GM19351 (cell line): ENCODE measurements around the gene TRPV4.

Experiments
- ATAC-seq: cut with Tn5 transposase; IDR thresholded peaks from one replicate; pipeline ENCODE4 v1.9.1; 2021; ENCODE audit warnings: mild to moderate bottlenecking, moderate library complexity; ENCODE audit not compliant: unreplicated experiment

The TRPV4 gene

DNA sequence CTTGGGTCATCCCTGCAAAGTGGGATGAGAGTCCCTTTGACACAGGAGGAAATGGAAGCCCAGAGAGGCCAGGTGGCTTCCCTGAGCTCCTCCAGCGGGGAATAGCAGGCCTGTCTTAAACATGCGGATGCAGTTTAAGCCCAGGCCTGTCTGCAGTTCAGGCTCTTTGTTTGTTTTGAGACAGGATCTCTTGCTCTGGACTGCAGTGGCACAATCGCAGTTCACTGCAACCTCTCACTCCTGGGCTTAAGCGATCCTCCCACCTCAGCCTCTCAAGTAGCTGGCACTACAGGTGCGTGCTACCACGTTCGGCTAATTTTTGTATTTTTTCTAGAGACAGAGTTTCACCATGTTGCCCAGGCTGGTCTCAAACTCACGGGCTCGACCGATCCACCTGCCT is 3.5 kb downstream of the TRPV4 start:
- ATAC-seq = no peak

DNA sequence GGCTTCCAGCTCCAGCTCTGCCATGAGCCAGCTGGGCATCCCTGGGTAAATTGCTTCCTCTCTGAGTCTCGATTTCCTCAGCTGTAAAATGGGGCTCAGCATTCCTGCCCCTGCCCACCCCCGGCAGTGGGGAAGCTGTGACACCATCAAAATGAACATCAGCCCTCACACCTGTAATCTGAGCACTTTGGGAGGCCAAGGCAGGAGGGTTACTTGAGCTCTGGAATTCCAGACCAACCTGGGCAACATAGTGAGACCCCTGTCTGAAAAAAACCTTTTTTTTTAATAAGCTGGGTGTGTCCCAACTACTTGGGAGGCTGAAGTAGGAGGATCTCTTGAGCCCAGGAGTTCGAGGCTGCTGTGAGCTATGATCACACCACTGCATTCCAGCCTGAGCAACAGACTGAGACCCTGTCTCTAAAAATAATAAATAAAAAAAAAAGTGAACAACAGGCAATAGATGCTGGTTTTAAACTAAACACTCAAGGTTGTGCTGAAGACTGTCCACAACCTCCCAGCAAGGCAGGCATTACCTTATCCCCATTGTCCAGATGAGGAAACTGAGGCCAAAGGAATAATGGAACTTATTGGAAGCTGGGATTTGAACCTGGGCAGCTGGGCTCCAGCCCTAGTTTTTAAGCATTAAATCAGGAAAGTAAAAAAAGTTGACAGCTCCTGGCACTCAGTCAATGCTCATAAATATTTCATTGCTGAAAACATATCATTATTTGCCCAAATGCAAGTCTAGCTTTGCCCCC is 4.3 kb downstream of the TRPV4 start:
- no peak for ATAC-seq

DNA sequence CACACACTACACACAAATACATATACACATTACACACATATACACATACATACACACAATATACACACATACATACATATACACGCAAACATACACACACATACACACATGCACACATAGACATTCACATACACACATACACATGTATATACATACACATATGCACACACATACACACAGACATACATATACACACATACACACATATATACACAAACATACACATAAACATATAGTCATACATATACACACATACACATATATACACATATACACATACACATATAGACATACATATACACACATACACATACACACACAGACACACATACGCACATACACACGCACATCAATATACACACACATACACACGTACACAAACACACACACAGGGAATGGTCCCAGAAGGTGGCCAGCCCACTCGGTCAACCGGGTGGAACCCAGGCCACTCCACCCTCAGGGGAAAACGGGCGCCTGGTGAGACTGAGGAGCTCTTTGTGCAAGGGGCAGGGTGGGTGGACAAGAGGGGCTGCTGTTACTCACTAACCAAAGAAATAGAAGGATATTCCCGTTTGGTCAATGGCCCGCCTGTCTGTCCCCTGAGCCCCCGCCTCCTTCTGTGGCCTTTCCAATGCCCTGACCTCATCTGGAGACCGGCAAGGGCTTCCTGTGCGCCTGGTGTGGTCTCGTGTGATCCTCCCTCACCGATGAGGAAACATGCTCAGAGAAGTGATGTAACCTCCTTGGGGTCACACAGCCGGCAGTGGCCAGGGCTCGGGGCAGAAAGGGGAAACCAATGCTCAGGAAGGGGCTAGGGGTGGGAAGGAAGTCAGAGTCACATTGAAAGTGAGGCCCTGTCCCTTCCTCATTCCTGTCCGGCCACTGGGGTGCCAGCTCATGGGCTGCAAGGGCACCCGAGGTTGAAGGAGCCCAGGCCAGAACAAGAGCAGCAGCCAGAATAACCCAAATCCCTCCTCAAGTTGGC is 5.3 kb downstream of the TRPV4 start:
- ATAC-seq = no peak

DNA sequence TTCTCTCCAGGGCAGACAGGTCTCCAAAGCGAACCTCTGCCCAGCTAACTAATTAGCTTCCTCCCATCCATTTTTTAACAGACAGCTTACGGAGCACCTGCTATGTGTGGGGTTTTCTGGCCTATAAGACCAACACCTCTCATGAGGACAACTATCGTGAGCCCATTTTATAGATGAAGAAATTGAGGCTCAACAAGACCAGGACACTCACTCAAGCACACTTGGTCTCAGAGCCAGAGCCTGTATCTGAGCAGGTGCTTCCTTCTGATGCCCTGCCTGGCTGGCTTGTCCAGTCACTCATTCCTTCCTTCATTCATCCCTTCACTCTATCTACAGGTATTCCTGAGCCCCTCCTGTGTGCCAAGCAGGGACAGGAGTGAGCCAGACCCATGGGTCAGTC is 6.1 kb downstream of the TRPV4 start:
- no peak for ATAC-seq

DNA sequence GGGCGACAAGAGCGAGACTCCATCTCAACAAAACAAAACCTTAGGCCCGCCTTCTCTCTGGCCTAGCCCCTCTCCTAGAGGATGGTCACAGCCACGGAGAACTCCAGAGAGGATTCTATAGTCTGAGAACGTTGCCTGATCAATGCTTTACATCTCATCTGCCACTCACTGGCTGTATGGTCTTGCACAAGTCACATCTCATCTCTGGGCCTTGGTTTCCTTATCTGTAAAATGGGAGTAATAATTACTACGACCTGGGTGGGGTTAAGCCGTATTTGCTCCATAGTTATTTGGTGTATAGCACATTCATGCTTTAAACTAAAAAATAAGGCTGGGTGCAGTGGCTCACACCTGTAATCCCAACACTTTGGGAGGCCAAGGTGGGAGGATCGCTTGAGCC is 8.5 kb downstream of the TRPV4 start:
- no peak for ATAC-seq

DNA sequence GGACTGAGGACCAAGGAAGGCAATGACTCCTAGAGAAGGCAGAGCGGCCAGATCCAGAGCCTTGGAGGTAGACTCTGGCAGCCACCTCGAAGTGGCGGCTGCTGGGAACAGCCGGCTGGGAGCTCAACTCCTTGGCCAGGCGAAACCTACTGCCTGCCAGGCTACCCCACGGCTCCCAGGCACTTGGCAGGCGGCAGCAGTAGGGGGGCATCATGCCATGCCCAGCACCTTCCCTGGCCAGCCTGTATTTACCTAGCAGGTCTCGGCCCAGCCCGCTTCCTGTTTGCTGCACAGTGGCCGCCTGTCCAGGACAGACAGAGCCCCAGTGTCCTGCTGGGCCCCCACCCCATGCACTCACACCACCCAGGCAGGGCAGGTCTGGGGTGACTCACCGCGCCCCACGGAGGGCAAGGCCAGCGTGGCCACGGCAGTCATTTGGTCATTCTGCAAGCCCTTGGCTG is 10.2 kb downstream of the TRPV4 start:
- ATAC-seq = no peak

DNA sequence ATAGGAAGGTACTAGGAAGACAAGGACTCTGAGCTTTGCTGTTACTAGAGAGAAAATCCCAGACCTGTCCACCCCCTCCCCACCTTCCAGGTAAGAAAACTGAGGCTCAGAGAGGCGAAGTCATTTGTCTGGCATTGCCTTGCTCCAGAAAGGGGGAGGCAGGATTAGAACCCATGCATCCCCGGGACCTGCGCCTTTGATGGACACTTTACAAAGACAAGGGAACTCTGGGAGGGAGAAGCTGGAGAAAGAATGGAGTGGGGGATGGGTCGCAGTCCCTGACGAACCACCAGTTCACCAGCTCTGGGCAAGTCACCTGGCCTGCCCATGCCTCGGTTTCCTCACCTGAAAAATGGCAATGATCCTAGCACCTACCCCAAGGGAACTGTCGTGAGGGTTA is 10.8 kb downstream of the TRPV4 start:
- ATAC-seq = no peak

DNA sequence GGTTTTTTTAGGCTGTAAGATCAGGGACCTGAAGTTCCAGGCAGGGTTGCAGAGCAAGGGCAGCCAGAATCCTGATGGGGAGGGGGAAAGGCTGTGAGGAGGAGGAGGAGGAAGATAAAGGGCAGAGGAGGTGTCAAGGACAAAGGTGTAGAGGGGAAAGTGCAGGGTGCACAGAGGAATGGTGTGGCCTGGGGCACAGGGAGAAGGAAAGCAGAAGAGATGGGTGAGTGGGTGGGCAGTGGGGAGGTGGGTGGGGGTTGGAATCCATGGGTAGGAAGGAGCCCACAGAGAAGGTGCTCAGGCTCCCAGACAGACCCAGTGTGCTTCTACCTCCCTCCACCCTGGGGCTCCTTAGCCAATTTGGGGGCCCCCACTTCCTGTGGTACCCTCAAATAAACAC is 11.2 kb downstream of the TRPV4 start:
- ATAC-seq = no peak

DNA sequence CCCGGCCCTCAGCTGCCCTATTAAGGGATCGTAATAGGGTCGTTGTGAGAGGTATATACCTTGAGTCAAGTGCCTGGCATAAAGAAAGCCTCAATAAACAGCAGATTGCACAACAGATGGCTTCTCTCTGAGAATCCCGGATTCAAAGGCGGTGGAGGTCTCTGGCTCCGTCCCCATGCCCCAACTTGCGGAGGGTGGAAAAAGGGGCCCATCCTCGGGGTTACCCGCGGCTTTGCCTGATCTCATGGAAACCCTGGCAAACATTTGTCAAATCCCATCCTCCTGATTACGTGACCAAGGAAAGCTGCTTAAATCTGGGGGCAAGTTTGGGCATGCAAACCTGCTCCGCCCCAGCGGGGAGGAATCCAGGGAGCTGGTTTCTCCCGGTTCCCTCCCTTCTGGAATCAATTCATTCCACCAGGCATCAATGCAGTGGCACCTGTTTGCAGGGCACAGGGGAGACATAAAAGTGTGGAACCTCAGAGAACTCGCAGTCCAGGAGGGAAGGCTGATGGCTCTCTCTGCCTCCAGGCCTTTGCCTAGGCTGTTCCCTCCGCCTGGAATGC is 12.3 kb downstream of the TRPV4 start:
- no peak for ATAC-seq

DNA sequence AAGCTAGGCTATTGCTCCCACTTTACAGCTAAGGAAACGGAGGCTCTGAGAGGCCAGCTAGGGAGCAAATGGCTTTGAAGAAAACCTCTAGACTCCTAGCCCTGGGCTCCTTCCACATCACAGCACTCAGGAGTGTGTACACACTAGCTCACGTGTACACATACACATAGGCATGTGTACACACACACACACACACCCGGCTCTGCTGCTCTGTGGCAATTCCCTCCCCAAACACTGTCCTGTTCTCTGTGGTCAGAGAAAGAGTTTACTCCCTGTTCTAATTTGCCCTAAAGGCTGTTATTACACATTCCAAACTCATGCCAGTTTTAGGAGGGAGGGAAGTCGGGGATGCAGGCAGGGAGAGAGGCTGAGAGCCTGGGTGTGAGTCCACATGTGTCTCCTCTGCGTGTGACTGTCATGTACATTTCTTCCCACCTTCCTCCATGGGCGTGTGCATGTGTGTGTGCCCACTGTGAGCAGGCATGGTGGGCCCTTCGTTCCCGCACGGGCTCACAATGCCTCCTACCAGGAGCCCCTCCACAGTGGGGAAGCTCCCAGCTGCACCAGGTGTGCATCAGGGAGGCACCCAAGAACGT is 14.2 kb downstream of the TRPV4 start:
- no peak for ATAC-seq

DNA sequence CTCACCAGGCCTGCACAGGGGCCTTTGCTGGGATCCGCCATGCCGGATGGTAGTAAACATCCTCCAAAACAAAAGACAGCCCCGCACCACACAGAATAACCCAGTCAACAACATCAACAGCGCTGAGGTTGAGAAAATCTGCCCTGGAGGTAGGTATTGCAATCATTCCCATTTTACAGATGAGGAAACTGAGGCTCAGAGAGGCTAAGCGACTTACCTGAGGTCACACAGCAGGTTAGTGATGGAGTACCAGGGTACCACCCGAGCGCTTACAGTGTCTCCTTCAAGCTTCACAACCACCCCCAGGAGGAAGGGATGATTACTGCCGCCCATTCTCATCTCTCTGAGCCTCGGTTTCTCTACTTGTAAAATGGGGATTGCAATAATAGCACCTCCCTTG is 14.9 kb downstream of the TRPV4 start:
- ATAC-seq = no peak

DNA sequence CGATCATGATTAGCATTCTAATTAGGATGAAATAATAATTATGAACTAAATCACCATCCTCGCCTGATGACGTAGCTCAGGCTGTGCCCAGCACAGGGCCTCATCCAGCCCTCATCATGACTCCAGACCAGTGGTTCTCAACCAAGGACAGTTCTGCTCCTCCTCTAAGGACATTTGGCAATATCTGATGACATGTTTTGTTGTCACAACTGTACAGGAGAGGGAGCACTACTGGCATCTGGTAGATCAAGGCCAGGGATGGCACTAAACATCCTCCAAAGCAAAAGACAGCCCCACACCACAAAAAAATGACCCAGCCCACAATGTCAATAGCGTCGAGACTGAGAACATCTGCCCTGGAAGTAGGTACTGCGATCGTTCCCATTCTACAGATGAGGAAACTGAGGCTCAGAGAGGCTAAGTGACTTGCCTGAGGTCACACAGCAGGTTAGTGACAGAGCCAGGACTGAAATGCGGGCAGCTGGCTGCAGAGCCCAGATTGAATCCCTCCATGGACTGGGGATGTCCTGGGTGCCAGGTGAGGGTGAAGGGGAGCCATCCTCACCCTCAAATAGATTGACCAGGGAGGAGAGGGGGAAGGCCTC is 15.5 kb downstream of the TRPV4 start:
- ATAC-seq = no peak

DNA sequence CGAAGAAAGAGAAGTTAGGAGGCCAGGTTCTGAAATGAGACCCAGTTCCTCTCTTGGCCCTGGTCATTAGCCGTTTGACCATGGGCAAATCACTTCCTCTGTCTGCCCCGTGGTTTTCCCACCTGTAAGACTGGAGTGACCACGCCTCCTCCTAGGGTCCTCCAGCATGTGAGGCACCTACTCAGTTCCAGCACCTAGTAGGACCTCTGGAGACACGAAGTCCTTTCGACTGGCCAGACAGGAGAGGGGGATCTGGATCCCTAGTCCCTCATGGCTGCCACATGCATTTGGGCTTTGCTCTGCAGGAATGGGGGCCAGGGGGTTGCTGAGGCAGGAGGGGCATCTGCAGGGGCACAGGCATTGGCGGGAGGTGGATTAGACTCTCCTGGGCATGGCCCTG is 16.3 kb downstream of the TRPV4 start:
- no peak for ATAC-seq

DNA sequence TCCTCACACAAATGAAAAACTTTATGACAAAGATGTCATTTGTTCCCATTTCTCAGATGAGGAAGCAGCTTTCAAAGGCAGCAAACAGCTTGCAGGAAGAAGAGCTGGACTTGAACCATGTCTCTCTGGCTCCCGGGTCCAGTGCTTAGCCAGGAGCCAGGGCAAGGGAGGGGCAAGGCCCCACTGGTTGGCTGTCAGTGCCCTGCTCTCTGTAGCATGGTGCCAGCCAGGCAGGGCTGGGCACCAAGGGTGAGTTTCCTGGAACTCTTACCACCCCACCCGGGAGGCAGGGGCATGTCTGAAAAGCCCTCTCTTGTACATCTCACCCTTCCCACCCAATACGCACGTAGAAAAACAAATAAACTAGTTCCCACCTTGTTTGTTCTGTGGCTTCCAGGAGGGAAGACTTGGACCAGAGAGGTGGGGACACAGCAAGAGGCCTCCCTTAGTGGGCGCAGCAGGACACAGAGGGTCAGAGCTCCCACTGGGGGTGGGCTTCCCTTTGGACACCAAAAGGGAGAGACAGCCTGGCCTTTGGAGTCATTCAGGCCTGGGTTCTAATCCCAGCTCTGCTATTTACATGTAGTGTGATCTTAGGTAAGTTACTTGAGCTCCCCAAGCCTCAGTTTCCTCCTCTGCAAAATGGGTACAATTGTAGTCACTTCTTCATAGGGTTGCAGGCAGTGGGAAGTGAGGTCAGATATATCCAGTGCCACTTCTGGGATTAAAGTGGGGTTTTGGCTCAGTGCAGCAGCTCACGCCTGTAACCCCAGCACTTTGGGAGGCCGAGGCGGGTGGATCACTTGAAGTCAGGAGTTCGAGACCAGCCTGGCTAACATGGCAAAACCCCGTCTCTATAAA is 17.2 kb downstream of the TRPV4 start:
- ATAC-seq = no peak

DNA sequence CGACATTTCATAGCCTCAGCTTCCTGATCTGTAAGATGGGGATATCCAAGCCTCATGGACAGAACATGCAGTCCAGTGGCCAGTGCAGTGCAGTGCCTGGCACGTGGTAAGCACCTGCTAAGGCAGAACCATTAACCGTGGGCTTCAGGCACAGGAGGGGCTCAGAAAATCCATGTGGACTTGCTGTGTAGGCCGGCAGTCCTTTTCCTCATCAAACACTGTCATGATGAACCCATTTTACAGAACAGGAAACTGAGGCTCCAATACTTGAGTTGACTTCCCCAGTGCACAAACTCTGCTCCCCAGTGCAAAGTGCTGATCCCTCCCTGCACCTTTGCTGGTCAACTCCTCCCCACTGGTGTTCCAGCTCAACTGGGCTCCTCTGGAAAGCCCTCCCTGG is 18.0 kb downstream of the TRPV4 start:
- ATAC-seq = no peak

DNA sequence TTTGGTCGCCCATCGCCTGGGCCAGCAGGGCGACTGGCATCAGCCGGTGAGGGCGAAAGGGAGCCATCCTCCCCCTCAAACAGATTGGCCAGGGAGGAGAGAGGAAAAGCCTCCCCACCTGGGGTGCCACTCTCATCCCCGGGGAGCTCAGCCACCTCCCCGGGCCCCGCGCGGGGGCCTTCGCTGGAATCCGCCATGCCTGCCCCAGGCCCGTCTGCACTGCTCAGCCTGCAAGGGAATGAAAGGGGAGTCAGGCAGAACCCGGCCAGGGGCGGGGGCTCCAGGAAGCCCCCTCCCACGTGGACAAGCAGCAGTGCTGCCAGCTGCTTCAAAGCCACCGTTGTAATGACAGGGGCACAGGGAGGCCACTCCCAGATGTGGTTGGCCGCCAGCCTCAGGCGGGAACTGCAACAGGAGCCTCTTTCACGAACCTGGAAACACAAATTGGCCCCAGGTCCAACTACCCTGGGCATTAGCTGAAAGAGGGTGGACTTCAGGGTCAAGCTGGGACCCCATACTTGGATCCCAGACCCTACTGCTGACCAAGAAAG is 18.5 kb downstream of the TRPV4 start:
- ATAC-seq = no peak

DNA sequence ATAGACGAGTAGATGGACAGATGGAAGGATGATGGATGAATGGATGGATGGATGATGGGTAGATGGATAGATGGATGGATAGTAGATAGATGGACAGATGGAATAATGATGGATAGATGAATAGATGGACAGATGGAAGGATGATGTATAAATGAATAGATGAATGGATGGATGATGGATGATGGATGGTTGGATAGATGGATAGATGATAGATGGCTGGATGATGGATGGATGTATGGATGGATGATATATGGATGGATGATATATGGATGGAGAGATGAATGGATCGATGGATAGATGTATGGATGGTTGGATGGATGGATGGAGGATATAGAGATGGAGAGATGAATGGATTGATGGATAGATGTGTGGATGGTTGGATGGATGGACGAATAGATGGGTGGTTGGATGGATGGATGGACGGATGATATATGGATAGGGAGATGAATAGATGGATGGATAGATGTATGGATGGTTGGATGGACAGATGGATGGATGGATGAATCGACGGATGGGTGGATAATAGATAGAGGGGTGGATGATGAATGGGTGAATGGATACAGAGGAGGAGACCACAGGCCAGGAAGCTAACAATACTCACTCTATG is 19.3 kb downstream of the TRPV4 start:
- no peak for ATAC-seq

DNA sequence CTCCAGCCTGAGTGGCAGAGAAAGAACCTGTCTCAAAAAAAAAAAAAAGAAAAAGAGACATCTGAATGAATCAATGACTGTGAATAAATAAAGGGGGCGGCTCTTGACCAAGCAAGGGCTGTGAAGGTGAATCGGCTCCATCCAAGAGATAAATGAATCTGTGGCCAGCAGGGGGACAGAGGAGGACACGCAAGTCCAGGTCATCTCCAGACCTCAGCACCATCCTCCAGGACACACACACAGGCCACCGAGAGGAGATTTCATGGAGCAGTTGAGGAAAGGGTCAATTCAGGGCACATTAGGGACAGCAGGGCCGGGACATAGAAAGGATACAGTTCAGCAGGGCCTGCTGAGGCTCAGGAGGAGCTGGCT is 21.6 kb downstream of the TRPV4 start:
- no peak for ATAC-seq

DNA sequence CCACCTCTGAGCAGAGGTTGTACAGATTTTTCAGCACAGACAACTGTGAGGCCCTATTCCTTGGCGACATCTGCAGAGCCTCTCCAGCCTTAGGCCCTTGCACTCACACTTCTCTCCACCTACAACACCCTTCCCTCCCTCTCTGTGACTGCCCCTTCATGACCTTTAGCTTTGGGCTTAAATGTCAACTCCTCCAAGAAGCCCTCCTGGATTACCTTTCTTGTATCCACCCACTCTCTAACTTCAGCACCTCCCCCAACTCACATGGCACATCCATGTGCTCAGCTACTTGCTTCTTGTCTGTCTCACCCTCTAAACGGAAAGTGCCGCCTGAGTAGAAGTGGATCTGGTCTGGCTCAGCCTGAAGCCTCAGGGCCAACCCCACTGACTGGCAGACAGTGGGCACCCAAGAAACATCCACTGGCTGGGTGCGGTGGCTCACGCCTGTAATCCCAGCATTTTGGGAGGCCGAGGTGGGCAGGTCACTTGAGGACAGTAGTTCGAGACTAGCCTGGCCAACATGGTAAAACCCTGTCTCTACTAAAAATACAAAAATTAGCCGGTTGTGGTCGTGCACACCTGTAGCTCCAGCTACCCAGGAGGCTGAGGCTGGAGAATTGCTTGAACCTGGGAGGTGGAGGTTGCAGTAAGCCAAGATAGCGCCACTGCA is 22.1 kb downstream of the TRPV4 start:
- no peak for ATAC-seq
